ENCODE results near the gene EXOC4. TPM values are rescaled to one million over a fixed set of nuclear protein-coding genes. Genes with fewer than 3 reads are reported as not detected.

The EXOC4 gene
- total RNA-seq, 4 donors from 2014 or later = 82.4 to 204 (median 128) TPM

- Histone ChIP-seq H3K27ac (no peak overlapping the region), H3K4me3 (no peak overlapping the region), H3K4me1 (peaks cover 0 to 5% (median 0%) of the 10 kb centered on the region in 4 donors), H3K9me3 (no peaks in the 10 kb centered on the region), H3K27me3 (no peaks in the 10 kb centered on the region), H3K36me3 (no peaks in the 10 kb centered on the region)
- intact Hi-C loops (cut with DNase I; ENCODE audit: low total_unique reads) (no loop called here), in situ Hi-C loops (cut with MboI; ENCODE audit: low pct_ligation_motif_present in 1 of 4, low pct_unique_long_range_greater_than_20kb in 1 of 4, low sequenced_read_pairs in 3 of 4) (no loop called here)
- 83 to 85% methylated on average over 8 of the region's 8 CpGs for WGBS, 2 donors (ENCODE audit: low coverage in 1 of 2)
- no peak for DNase-seq
- TF ChIP-seq POLR2AphosphoS5 (IDR thresholded peaks at IDR 0.05) = no peak
- no peak for TF ChIP-seq CTCF (IDR thresholded peaks at IDR 0.05)
- no peak for TF ChIP-seq EP300 (IDR thresholded peaks at IDR 0.05; ENCODE audit: low read depth)
- TF ChIP-seq POLR2A (IDR thresholded peaks at IDR 0.05) = no peak
Measured at GRCh38 chr7:133705596-133705995, 452.7 kb downstream of the EXOC4 start.

DNA sequence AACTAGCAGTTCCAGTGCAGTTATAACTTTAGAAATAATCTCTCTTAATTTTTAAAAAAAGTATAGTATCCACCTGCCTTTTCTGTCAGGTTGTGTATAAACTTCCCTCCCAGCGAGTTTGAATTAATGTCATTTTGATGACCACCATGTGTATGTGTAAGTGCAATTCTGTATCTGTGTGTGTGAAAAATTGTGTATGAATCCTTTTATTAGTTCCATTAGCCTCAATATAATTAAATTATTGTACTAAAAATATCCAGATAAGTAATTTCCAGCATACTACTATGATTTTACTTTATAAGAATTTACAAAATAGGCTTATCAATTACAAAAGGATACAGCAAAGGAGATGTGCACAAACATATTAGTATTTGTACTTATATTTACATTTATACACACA, 453.1 kb downstream of the EXOC4 start:
- no peak for DNase-seq
- no peak overlapping the region for H3K27ac ChIP-seq
- H3K4me1 ChIP-seq = peaks cover 0 to 5% (median 0%) of the 10 kb centered on the region in 4 donors
- no peaks in the 10 kb centered on the region for H3K36me3 ChIP-seq
- intact Hi-C loops (cut with DNase I; ENCODE audit: low total_unique reads) = no loop called here
- H3K27me3 ChIP-seq = no peaks in the 10 kb centered on the region
- in situ Hi-C loops (cut with MboI; ENCODE audit: low pct_ligation_motif_present in 1 of 4, low pct_unique_long_range_greater_than_20kb in 1 of 4, low sequenced_read_pairs in 3 of 4) = no loop called here
- no peak overlapping the region for H3K4me3 ChIP-seq
- WGBS, 2 donors (ENCODE audit: low coverage in 1 of 2) = 100% methylated on average over 1 of the region's 1 CpG
- TF ChIP-seq CTCF (IDR thresholded peaks at IDR 0.05) (no peak), POLR2AphosphoS5 (IDR thresholded peaks at IDR 0.05) (no peak), POLR2A (IDR thresholded peaks at IDR 0.05) (no peak), EP300 (IDR thresholded peaks at IDR 0.05; ENCODE audit: low read depth) (no peak)
- no peaks in the 10 kb centered on the region for H3K9me3 ChIP-seq

DNA sequence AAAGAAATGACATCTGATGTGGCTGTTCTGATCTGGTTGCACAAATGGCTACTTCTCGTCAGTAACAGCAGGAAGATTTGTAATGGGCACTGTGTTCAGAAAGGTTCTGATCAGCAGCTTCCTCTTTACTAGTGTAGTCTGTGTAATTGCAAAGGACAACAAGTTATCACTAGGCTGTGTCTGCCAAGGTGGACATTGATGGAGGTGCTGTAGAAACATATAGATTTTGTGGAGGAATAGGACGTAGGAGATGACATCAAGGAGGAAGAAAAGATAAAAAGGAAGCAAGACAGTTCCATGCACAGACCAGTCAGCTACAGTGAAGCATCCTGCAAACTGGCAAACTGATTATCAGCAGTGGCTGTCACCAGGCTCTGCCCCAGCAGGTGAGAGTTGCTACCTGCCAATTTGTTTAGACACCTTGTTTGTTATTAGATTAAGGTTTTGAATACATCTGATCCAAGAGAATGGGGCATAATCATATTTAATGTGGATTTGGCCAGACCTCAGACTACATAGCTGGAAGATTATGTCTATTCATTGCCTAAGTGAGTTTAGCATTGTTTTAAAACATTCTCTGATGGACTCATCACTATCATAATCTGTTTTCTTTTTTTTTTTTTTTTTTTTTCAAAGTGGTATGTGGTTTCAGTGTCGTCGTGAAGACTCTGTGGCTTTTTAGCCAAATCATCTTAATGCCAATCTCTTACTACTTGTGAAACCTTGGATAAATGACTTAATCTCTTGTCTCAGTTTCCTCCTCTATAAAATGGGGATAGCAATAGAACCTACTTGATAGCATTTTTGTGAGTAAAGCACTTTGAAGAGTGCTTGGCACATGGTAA, 456.4 kb downstream of the EXOC4 start:
- no peaks in the 10 kb centered on the region for H3K27me3 ChIP-seq
- H3K4me3 ChIP-seq = no peak overlapping the region
- no peak overlapping the region for H3K27ac ChIP-seq
- H3K4me1 ChIP-seq = no peaks in the 10 kb centered on the region
- no peak for DNase-seq
- no peaks in the 10 kb centered on the region for H3K9me3 ChIP-seq
- WGBS, 2 donors (ENCODE audit: low coverage in 1 of 2) = 84 to 100% methylated on average over 1 to 4 of the region's 4 CpGs
- TF ChIP-seq EP300 (IDR thresholded peaks at IDR 0.05; ENCODE audit: low read depth) (no peak), CTCF (IDR thresholded peaks at IDR 0.05) (no peak), POLR2AphosphoS5 (IDR thresholded peaks at IDR 0.05) (no peak), POLR2A (IDR thresholded peaks at IDR 0.05) (no peak)
- in situ Hi-C loops (cut with MboI; ENCODE audit: low pct_ligation_motif_present in 1 of 4, low pct_unique_long_range_greater_than_20kb in 1 of 4, low sequenced_read_pairs in 3 of 4) (no loop called here), intact Hi-C loops (cut with DNase I; ENCODE audit: low total_unique reads) (no loop called here)
- H3K36me3 ChIP-seq = no peaks in the 10 kb centered on the region

DNA sequence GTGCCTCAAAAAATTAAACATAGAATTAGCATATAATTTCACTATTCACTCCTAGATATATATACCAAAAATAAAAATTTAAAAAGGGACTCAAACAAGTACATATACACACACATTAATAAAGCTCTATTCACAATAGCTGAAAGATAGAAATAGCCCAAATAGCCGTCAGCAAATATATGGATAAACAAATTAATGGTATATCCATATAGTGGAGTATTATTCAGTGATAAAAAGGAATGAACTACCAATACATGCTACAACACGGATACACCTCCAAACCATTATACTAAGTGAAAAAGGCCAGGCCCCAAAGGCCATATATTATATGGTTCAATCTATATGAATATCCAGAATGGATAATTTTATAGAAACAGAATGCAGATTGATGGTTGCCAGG, 459.7 kb downstream of the EXOC4 start:
- no peak overlapping the region for H3K4me3 ChIP-seq
- no peaks in the 10 kb centered on the region for H3K27me3 ChIP-seq
- in situ Hi-C loops (cut with MboI; ENCODE audit: low pct_ligation_motif_present in 1 of 4, low pct_unique_long_range_greater_than_20kb in 1 of 4, low sequenced_read_pairs in 3 of 4) = no loop called here
- TF ChIP-seq POLR2A (IDR thresholded peaks at IDR 0.05) (no peak), CTCF (IDR thresholded peaks at IDR 0.05) (no peak), EP300 (IDR thresholded peaks at IDR 0.05; ENCODE audit: low read depth) (no peak), POLR2AphosphoS5 (IDR thresholded peaks at IDR 0.05) (no peak)
- no peaks in the 10 kb centered on the region for H3K36me3 ChIP-seq
- H3K9me3 ChIP-seq = no peaks in the 10 kb centered on the region
- H3K4me1 ChIP-seq = no peaks in the 10 kb centered on the region
- no peak for DNase-seq
- intact Hi-C loops (cut with DNase I; ENCODE audit: low total_unique reads) = no loop called here
- H3K27ac ChIP-seq = no peak overlapping the region
- 96 to 97% methylated on average over 2 of the region's 2 CpGs for WGBS, 2 donors (ENCODE audit: low coverage in 1 of 2)

All from transverse colon (tissue), 4 donors.